SH-SY5Y (cell line): ENCODE results near the gene CTBP2.

Experiments used
- GATA2 ChIP-seq: IDR thresholded peaks from 2 replicates; pipeline ENCODE4 v1.6.1; 2011; ENCODE audit warnings: mild to moderate bottlenecking, low read depth, low read length
- GATA3 ChIP-seq: IDR thresholded peaks from 2 replicates; pipeline ENCODE4 v1.6.1; 2011; ENCODE audit warnings: low read depth, mild to moderate bottlenecking, low read length, moderate library complexity

CTBP2 gene

DNA sequence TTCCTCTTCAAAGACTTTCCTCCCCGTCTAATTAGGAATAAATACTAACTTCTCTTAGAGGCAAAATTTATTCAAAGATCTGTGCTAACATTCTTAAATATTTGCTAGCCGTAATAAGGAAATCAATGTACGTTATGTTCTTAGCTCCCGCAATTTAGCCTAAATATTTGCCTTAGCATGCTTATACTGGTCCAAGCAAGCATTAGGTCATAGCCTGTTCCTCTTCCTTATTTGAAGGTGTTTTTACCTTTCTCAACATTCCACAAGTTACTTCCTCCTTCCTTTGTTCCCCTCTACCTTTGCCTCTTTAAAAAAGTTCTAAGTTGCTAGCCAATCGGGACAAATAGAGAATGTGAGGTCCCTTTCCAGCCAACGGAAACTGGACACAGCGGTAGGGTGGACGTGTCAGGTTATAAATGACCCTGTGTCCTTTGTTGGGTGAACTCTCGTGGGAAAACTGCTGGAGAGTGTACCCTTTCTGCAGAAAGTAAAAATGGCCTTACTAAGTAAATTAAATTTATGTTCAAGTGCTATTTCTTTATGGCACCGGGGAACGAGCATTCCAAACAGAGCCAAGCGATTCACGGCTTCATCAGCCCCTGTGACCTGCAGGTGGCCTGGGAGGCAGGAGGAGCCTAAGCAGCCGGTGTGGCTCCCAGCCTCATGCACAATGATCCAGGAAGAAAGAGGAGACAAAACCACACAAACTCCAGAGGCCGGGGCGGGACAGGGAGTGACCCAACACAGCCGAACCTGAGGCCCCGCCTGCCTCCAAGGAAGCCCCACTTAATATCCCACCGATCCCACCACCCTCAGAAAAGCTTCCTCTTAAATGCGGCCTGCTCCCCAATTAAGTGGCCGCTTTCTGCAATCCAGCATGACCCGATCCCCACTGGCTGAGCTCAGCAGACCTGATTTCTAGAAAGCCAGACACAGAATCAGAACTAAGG lies 151.4 kb downstream of the CTBP2 start:
- no peak for TF ChIP-seq GATA2
- TF ChIP-seq GATA3, result no peak

DNA sequence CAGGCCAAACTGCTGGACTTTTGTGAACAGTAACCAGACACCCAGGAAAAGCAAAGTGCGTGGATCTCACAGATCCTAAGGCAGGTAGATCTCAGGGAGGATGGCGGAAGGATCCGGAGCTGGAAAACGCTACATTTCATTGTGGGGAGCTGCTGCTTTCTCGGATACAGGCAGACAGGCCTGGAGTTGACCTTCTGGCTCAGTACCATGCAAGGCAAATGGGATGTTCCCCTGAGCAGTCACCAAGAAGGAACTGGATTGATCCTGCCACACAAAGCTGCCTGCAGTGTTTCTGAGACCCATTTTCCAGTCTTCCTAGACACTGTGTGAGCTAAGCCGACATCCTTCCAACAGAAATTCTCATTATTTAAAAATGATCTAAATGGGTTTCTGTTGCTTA lies 152.9 kb downstream of the CTBP2 start:
- TF ChIP-seq GATA3, result no peak
- TF ChIP-seq GATA2, result no peak

DNA sequence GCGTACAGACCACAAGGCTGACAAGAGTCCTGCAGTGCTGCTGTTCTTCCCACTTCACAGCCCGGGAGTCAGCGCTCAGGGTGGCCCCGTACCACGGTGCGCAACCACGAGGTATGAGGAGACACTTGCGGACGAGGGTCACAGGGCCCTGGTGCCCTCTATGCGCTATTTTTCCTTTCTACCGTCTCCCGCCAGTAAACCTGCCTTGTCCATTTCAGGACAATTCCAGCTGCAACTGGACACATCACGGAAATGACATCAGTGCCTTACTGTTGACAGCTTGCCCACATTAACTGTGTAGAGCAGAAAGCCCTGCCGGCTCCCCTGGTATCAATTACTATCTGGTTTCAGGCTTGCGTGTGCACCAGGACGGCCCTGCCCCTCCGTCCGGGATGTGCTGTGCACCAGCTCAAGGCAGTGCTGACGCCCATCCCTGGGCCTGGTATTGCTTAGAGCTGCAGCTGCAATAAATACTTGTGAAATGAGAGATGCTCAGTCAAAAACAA lies 153.4 kb downstream of the CTBP2 start:
- TF ChIP-seq GATA3 (no peak), GATA2 (peak; percentile 32; the same call in 1 of the 2 replicates)

DNA sequence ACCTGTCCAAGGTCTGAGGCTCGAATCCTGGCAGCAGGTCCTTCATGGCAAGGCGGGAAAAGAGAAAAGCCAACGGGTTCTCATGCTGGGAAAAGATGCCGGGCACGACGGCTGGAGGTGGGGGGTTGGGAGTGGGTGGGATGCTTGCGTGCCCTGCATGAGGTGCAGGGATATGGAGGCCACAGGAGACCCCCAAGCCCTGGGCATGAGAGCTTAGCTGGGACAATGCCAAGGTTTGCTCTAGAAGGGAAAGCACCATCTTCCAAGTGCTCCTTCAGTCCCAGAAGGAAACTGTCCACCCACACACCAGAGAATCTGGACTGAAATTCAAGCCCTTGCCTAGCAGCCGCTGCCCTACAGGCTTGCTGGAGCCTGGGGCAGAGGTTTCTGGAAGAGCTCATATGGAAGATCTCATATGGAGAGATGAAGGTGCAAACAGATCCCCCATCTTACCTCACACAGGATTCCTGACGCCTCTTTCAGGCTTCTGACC lies 154.1 kb downstream of the CTBP2 start:
- TF ChIP-seq GATA2, result no peak
- TF ChIP-seq GATA3, result no peak

DNA sequence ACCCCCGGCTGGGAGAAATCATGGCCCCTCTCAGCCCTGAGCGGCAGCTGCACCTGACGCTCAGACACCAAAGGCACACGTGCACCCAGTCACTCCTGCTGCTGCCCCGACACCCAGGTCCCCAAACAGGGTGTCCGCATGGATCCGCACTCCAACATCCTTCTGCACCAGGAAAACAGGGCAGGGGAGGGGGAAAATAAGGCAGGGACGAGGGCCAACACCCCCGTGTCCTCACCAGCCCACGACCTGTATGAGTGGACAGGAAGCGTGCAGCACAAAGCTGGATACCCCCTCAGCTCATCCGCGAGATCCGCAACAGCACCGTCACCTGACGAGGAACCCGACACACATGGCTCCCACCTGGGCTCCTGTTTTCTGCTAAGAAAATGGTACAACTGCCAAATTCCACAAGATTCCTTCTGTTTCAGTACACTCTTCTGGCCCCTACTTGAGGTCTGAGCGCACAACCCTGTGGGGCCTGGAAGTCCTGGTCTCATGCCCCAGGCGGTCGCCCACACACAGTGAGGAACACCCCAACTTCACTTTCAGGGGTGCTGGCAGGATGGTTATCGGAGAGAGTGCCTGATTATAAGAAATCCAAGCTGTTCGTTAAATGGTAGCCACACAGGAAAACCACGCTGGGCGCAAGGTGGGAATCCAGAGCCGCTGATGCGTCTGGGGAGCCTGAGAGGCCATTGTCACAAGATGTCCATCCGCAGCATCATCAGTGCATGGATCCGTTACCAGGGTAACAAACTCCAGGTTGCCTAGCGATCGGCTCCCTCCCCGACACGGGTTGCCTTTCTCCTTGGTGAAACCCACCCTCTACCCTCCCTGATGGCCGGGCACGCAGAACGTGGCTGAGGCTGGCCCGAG lies 154.8 kb downstream of the CTBP2 start:
- no peak for TF ChIP-seq GATA2

DNA sequence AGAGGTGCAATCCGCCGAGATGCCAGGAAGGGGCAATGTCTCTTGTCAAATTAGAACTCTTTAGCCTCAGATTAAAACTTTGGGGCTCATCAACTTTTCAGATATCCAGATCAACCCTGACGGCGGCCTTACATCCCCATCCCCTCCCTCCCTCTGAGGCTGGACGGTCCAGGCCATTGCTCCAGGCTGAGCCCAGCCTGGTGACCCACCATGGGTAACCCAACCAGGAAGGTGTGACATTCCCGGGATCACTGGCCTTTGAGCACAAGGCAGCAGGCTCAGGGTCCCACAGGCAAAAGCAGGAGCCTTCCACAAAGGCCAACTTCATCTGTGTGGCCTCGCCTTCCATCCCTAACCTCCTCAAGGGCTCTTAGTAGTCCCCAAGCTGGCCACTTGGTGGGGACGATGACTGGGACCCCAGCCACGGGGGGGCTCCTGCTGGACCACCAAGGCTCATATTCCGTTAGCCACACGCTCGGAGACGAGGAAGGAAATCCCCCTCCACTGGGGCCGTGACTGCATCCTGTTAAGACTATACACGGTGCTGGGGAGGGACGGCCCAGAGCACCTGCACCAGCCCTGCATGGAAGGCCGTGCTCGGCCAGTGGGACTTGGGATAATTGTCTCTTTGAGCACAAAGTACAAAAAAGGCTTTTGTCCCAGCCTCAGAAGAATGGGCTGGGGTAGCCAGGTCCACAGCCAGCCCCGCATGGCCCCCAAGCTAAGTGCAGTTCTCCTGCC lies 155.6 kb downstream of the CTBP2 start:
- TF ChIP-seq GATA2 (no peak), GATA3 (no peak)

DNA sequence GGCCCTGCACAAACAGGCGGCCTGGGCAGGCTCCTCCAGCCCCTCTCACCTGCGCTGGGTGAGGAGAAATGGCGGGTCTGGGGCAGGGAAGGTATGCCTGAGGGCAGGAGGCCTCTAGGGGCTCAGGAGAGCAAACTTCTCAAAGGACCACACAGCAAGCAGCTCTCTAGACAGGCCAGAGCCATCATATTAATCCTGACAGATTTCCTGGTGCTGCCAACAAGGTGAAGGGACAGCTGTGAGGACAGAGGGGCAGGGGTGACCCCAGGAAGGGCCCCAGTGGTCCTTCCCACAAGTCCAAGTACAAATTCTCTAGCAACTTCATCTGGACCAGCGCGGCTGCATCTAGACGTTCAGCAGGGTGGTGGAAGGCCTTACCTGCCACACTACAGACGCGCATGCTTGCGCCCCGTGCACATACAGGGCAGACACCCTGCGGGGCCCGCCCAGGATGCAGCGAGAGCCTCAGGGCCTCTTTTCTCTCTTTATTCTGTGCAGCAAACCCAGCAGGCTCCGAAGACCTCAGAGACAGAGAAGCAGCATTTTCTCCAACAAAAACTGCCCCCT lies 156.4 kb downstream of the CTBP2 start:
- TF ChIP-seq GATA3 (no peak), GATA2 (no peak)

DNA sequence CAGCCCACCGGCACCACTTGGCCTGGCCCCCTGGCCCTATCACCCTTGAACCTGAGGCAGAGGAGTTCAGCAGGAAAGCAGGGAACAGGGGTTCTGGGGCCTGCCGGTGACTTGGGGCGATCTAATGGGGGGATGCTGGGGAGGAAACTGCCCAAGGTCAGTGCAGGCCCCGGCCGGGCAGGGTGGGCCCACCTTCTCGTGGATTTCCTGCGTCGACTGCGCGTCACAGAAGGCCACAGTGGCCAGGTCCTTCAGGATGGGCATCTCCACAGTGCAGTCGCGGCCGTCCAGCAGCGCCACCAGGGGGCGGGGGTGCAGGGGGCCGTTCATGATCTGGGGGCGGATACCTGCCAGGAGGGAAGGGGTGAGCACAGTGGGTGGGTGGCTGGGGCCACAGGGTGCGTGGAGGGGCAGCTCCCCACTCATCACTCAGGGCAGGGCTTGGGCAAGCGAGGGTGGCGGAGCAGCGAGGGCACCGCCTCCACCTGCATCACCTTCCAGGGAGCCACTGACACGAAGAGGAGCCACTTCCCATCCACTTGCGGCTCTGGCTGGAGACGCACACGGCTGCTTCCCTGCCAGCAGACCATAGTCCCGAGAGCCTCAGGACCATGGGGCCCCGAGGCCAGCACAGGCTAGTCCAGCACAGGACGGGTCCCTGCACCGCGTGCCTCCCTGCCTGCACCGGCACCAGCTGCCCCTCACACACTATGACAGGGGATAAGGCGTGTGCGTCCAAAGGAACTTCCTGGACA lies 157.0 kb downstream of the CTBP2 start:
- TF ChIP-seq GATA3 (no peak), GATA2 (no peak)

DNA sequence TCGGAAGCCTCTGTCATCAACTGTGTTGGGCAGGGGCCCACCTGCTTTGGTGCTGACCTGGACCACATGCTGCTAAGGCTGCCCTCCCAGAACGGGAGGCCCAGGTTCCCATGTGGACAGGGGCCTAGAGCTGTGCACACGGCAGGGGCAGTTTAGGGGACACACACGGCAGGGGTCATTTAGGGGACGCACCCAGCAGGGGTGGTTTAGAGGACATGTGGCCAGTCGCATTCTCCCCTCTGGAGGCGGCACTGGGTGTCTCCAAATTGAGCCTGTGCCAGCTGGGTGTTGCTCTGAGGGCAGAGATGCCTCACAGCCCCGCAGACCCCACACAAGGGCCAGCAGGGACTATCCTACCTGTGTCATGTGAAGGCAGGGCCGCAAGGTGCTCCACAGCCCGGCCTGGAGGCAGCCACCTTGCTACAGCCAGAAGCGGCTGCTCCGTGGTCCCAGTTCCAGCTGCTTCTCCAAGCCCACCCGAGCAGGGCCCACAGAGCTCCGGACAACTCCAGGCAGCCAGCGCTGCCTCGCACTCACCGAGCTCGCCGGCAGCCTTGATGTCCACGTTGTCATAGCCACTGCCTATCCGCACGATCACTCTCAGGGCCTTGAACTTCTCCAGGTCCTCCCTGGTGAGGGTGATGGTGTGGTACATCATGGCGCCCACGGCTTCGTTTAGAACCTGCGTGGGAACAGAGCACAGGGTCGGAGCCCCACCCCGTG lies 157.8 kb downstream of the CTBP2 start:
- TF ChIP-seq GATA2 (no peak), GATA3 (no peak)

DNA sequence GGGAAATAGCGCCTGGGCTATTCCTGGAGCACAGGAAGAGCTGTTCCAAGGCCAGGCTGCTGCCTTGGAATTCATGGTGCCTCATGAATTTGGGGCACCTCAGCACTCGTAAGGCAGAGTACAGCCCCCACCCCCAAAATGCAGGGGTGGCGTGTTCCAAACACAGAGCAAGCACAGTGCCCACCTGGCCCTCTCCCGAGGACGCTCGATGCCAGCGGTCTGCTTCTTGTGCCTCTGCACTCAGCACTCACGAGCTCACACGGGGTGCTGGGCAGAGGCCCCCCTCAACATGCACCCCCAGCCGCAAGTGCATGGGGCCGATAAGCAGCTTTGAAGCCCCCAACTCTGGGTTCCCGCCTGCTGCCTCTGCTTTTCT lies 158.3 kb downstream of the CTBP2 start:
- TF ChIP-seq GATA3 (no peak), GATA2 (no peak)

DNA sequence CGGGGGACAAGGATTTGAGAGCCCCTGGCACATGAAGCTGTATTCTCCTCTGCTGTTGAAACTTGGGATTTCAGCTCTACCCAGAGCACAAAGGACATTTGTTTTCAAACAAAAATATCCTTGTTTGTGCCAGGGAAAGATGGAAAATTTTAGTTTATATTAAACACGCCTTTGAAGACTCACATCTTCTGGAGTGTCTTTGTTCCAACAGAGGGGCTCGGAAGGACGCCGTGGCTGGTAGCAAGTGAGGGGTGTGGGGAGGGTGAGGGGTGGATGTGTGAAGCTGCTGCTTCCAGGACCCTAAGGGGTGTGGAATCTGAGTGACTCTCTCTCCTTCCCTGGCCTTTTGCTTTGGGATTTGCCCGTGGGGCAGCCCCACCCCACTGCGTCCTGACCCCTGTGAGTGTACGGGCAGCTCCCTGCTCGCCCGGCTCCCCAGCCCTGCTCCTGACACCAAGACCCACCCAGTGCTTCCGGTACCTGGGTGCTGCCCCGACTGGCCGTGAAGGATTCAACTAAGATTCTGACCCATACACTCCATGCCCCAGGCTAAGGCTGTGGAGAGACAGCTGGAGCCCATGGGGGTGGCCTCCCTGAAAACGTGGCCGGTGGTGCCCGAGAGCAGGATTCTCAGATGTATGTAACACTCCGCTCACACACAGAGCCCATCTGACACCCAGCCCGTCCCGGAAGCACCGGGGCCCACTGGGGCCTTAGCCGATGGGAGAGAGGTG lies 158.9 kb downstream of the CTBP2 start:
- TF ChIP-seq GATA3 (no peak), GATA2 (no peak)
